SK-N-MC (cell line): Measurements from ENCODE around the gene LRMDA.

ENCODE experiments used
- DNase-seq: peaks from one replicate; pipeline ENCODE4 v3.0.0-alpha.2; 2011; ENCODE audit warnings: low read depth, low spot score
- H3K27ac ChIP-seq: fragments of 200-600 bp; sonication (generic); 2 replicates; pipeline ENCODE4 v1.5.1; 2016; ENCODE audit warnings: mixed run types
- H3K36me3 ChIP-seq: fragments of 200-600 bp; sonication (generic); 2 replicates; pipeline ENCODE4 v1.6.1; 2017; ENCODE audit warnings: antibody characterized with exemption, low read length, mixed read lengths; ENCODE audit not compliant: insufficient read depth
- H3K4me3 ChIP-seq: fragments of 200-600 bp; sonication (generic); 2 replicates; pipeline ENCODE4 v1.5.1; 2016
- H3K9ac ChIP-seq: fragments of 200-600 bp; sonication (generic); 2 replicates; pipeline ENCODE4 v1.8.0; 2017; ENCODE audit warnings: mixed run types, mixed read lengths; ENCODE audit not compliant: insufficient read length
- H3K9me3 ChIP-seq: fragments of 200-600 bp; sonication (generic); 2 replicates; pipeline ENCODE4 v1.6.1; 2017; ENCODE audit warnings: low read depth, mild to moderate bottlenecking, antibody characterized with exemption, low read length, moderate library complexity, mixed read lengths
- EZH2 ChIP-seq: fragments of 200-600 bp; sonication (generic); IDR thresholded peaks from one replicate; pipeline ENCODE4 v1.6.1; 2017; ENCODE audit warnings: antibody characterized with exemption
- FOXP2 ChIP-seq: optimal IDR thresholded peaks from 2 replicates; pipeline ENCODE3; 2011; ENCODE audit warnings: mild to moderate bottlenecking, moderate library complexity; ENCODE audit not compliant: insufficient read depth; ENCODE audit errors: extremely low read length, control extremely low read depth
- POLR2AphosphoS5 ChIP-seq: IDR thresholded peaks from 2 replicates; pipeline ENCODE4 v1.6.1; 2012; ENCODE audit warnings: mild to moderate bottlenecking, low read depth, low read length, borderline replicate concordance

LRMDA gene

GRCh38 chr10:75662715-75663114, 231.3 kb downstream of the LRMDA start:
- no peak overlapping the region for H3K9ac ChIP-seq
- no peaks in the 10 kb centered on the region for H3K9me3 ChIP-seq
- no peak overlapping the region for H3K27ac ChIP-seq
- no peak for DNase-seq
- H3K36me3 ChIP-seq, result no peaks in the 10 kb centered on the region
- H3K4me3 ChIP-seq, result no peak overlapping the region
- TF ChIP-seq POLR2AphosphoS5 (no peak), FOXP2 (no peak), EZH2 (no peak)

GRCh38 chr10:75663947-75664664, 232.7 kb downstream of the LRMDA start:
- Histone ChIP-seq H3K36me3 (no peaks in the 10 kb centered on the region), H3K27ac (no peak overlapping the region), H3K9ac (no peak overlapping the region), H3K4me3 (no peak overlapping the region), H3K9me3 (no peaks in the 10 kb centered on the region)
- no peak for DNase-seq
- TF ChIP-seq POLR2AphosphoS5, result no peak
- TF ChIP-seq FOXP2, result no peak
- TF ChIP-seq EZH2, result no peak

GRCh38 chr10:75664968-75665367, 233.5 kb downstream of the LRMDA start:
- no peak overlapping the region for H3K27ac ChIP-seq
- no peak for TF ChIP-seq POLR2AphosphoS5
- TF ChIP-seq EZH2, result no peak
- TF ChIP-seq FOXP2, result no peak
- no peaks in the 10 kb centered on the region for H3K9me3 ChIP-seq
- DNase-seq, result no peak
- H3K36me3 ChIP-seq, result no peaks in the 10 kb centered on the region
- no peak overlapping the region for H3K9ac ChIP-seq
- no peak overlapping the region for H3K4me3 ChIP-seq

GRCh38 chr10:75665707-75666106, 234.3 kb downstream of the LRMDA start:
- TF ChIP-seq FOXP2 (no peak), EZH2 (no peak), POLR2AphosphoS5 (no peak)
- Histone ChIP-seq H3K36me3 (no peaks in the 10 kb centered on the region), H3K9me3 (no peaks in the 10 kb centered on the region), H3K9ac (no peak overlapping the region), H3K4me3 (no peak overlapping the region), H3K27ac (no peak overlapping the region)
- no peak for DNase-seq

DNA sequence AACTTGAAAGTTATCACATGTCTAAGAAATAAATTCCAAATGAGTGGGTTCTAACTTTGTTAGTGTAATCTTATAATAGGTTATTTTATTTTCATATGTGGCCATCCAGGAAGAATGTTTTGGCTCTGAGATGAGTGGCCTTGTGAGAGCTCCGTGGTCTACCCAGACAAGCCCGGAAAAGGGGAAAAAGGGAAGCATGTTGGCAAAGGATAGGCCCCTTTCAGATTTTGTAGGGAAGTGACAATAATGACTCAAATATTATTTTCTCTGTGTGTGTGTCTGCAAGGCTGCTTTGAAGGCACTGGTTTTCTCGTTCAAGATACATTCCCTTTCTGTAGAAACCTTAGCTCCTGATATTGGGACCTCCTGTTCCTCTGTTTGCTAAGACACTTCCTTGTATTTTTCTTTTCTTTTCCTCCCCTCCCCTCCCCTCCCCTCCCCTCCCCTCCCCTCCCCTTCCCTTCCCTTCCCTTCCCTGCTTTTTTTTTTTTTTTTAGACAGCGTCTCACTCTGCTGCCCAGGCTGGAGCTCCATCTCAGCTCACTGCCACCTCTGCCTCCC, 240.8 kb downstream of the LRMDA start:
- no peak for TF ChIP-seq EZH2
- TF ChIP-seq POLR2AphosphoS5, result no peak
- no peak for TF ChIP-seq FOXP2

DNA sequence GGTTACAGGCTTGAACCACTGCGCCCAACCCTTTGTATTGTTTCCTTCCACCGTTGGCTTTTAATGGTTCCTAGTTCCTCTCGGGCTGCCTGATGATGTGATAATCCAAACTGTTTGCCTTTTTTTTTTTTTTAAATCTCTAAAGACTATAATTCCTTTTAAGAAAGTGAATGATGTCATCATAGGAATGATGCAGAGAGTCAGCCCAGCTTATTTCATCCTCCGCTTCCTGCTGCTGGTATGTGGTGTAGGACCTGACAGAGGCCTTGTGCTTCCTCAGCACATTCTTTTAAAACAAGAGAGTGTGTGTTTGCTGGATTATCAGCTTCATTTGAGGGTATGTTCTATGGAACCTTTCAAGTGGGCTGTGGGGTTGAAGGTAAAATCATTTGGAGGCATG, 241.4 kb downstream of the LRMDA start:
- TF ChIP-seq FOXP2, result no peak
- no peak for TF ChIP-seq EZH2
- no peak for TF ChIP-seq POLR2AphosphoS5
- no peaks in the 10 kb centered on the region for H3K36me3 ChIP-seq
- no peak overlapping the region for H3K27ac ChIP-seq
- no peak overlapping the region for H3K4me3 ChIP-seq
- no peak for DNase-seq
- no peak overlapping the region for H3K9ac ChIP-seq
- no peaks in the 10 kb centered on the region for H3K9me3 ChIP-seq

More for the DNA sequence above, 240.8 kb downstream of the LRMDA start:
- no peaks in the 10 kb centered on the region for H3K36me3 ChIP-seq
- no peak for DNase-seq
- H3K9ac ChIP-seq, result no peak overlapping the region
- H3K4me3 ChIP-seq, result no peak overlapping the region
- H3K9me3 ChIP-seq, result no peaks in the 10 kb centered on the region
- H3K27ac ChIP-seq, result no peak overlapping the region

DNA sequence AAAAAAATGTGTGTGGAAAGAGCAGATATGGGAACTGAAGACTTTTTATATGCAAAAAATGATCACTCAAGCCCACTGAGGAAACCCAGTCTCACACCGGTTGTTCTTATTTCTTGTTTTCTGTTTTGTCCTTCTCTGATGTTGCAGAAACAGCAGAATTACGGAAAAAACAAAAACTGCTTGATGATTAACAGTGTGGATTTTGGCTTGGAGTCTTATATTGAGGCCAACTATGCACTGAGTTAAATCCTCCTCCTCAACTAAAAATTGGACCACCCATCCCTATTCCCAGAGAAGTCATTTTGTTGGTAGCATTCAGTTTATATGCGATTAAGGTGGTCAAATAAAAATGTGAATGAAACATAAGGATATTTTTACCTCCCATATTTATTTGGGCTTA, 246.1 kb downstream of the LRMDA start:
- no peaks in the 10 kb centered on the region for H3K36me3 ChIP-seq
- DNase-seq, result no peak
- H3K9me3 ChIP-seq, result no peaks in the 10 kb centered on the region
- H3K4me3 ChIP-seq, result no peak overlapping the region
- H3K27ac ChIP-seq, result no peak overlapping the region
- TF ChIP-seq POLR2AphosphoS5, result no peak
- H3K9ac ChIP-seq, result no peak overlapping the region

- no peak for DNase-seq
- no peaks in the 10 kb centered on the region for H3K9me3 ChIP-seq
- no peaks in the 10 kb centered on the region for H3K36me3 ChIP-seq
- no peak overlapping the region for H3K27ac ChIP-seq
- TF ChIP-seq POLR2AphosphoS5 (no peak), EZH2 (no peak), FOXP2 (no peak)
- no peak overlapping the region for H3K9ac ChIP-seq
- H3K4me3 ChIP-seq, result no peak overlapping the region
Measured at GRCh38 chr10:75678527-75678926, 247.1 kb downstream of the LRMDA start.

- H3K9me3 ChIP-seq, result no peaks in the 10 kb centered on the region
- TF ChIP-seq EZH2 (no peak), POLR2AphosphoS5 (no peak), FOXP2 (no peak)
- no peak overlapping the region for H3K27ac ChIP-seq
- no peaks in the 10 kb centered on the region for H3K36me3 ChIP-seq
- no peak overlapping the region for H3K4me3 ChIP-seq
- no peak for DNase-seq
- H3K9ac ChIP-seq, result no peak overlapping the region
Measured at GRCh38 chr10:75679536-75679935, 248.1 kb downstream of the LRMDA start.
